Ectodermal cell (in vitro differentiated cells): ENCODE measurements around the gene BABAM2.

Experiments used
- H3K27ac ChIP-seq: 2 replicates; pipeline ENCODE4 v1.7.0; 2013; ENCODE audit warnings: mild to moderate bottlenecking, low read depth, low read length; ENCODE audit not compliant: insufficient read depth, poor library complexity, severe bottlenecking
- H3K27me3 ChIP-seq: 2 replicates; pipeline ENCODE4 v1.7.0; 2013; ENCODE audit warnings: mild to moderate bottlenecking, low read length; ENCODE audit not compliant: insufficient read depth, control insufficient read depth, poor library complexity, severe bottlenecking
- H3K36me3 ChIP-seq: one replicate; pipeline ENCODE4 v1.7.0; 2013; ENCODE audit warnings: low read length; ENCODE audit not compliant: control insufficient read depth, insufficient read depth
- H3K4me1 ChIP-seq: one replicate; pipeline ENCODE4 v1.7.0; 2013; ENCODE audit warnings: low read length; ENCODE audit not compliant: control insufficient read depth, insufficient read depth
- H3K4me3 ChIP-seq: 2 replicates; pipeline ENCODE4 v1.7.0; 2013; ENCODE audit warnings: low read depth, low read length, control low read depth; ENCODE audit not compliant: insufficient read depth
- H3K9me3 ChIP-seq: 2 replicates; pipeline ENCODE4 v1.7.0; 2013; ENCODE audit warnings: mild to moderate bottlenecking, low read length, moderate library complexity; ENCODE audit not compliant: control insufficient read depth
- WGBS, 2 experiments: methylation state at CpG; one replicate each; pipeline ENCODE4 v1.1.7; 2013; ENCODE audit warnings: missing lambda C conversion rate in 2 of 2; 5-methylcytosine and 5-hydroxymethylcytosine counted together

The BABAM2 gene

DNA sequence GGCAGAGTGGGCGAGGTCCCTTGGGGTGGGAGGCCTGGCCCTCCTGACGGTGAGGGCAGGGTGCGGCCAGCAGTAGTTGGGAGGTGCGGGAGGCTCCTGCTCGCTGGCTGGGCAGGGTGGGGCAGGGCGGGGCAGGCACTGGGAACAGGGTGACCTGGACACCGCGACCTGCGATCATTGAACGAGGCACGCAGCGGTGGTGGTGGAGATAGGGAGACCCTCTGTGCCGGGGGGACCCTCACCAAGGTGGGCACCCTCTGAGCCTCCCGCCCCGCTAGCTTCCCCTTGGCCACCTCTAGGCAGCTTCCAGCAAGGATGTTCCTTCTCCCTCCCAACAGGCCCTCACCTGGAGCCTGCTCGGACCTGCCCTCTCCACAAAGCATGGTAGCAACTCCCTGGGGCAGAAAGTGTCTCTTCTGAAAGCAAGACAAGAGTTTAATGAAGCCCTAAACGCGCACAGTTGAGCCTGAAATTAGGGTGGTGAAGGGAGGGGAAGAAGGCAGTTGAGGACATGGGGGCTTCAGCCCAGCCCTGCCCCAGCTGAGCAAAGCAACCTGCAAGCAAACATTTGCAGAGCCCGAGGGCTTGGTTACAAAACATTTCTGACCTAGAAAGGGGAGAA lies 486.8 kb downstream of the BABAM2 start:
- 93 to 95% methylated on average over 19 of the region's 19 CpGs for WGBS, 2 experiments

DNA sequence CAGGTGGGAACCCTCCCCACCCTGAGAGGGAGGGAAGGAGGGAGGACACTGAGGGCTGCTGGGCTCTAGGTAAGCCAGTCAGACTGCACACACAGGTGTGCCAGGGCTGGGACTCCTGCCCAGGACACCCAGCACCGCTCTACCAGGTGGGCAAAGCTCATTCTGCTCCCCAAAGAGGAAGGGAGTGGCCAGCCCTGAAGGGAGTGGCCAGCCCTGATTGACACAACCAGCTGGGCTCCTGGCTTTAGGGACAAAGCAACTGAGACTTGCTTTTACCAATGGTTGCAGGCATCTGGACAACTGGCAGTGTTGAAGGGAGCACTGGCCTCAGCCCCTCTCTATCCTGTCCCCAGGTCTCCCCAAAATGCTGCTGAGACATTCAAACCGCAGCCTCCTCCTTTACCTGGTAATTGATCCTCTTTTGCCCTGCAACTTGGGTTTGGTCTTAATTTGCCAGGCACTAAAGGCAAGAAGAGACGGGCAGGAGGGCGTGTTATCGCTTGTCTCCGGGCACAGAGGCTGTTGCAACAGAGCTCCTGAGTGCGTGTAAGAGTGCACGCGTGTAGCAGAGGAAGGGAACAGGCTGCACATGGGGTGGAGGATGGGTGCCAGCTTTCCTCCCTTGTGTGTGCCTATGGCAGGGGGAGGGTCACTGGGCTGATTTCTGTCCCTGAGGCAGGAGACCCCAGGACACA lies 487.6 kb downstream of the BABAM2 start:
- no peaks in the 10 kb centered on the region for H3K9me3 ChIP-seq
- no peak overlapping the region for H3K4me3 ChIP-seq
- peaks cover 9% of the 10 kb centered on the region for H3K4me1 ChIP-seq
- WGBS, 2 experiments: 90 to 92% methylated on average over 9 of the region's 9 CpGs
- H3K27ac ChIP-seq: no peak overlapping the region
- no peaks in the 10 kb centered on the region for H3K27me3 ChIP-seq
- H3K36me3 ChIP-seq: no peaks in the 10 kb centered on the region

More for the DNA sequence above, 486.8 kb downstream of the BABAM2 start:
- H3K36me3 ChIP-seq: no peaks in the 10 kb centered on the region
- H3K9me3 ChIP-seq: no peaks in the 10 kb centered on the region
- no peaks in the 10 kb centered on the region for H3K27me3 ChIP-seq
- H3K4me1 ChIP-seq: peaks cover 9% of the 10 kb centered on the region
- H3K4me3 ChIP-seq: no peak overlapping the region
- H3K27ac ChIP-seq: no peak overlapping the region

DNA sequence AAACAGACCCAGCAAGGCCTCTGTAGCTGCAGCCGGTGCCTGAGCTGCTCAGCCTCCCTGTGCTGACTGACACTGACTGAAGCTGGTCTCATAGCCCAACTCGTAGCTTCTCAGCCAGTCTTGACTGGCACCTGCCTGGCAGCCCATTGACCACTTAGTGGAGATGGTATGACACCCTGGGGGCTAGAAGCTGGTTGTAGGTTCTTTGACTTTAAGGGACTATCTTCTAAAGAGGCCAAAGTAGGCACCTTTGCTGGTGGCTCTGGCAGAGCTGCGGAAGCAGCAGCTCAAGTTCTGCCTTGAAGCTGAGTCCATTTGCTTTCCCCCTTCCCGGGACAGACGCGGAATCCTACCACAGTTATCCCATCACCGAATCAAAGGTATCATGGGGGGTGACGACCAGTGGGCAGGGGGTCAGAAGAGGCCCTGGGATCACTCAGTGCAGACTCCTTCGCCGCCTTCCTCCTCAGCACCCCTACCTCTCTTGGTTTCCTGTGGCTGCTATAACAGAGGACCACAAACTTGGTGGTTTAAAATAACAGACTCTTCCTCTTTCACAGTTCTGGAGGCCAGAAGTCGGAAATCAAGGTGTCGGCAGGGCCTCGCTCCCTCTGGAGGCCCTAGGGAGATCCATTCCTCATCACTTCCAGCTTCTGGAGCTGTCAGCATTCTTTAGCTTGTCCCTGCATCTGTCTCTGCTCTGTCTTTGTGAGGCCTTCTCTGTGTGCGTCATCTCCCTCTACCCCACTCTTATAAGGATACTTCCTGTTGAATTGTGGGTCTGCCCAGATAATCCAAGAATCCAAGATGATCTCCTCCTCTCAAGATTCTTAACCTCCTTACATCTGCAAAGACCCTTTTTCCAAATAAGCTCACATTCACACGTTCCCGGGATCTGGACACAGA lies 488.4 kb downstream of the BABAM2 start:
- H3K9me3 ChIP-seq: no peaks in the 10 kb centered on the region
- peaks cover 9% of the 10 kb centered on the region for H3K4me1 ChIP-seq
- H3K4me3 ChIP-seq: no peak overlapping the region
- 87 to 92% methylated on average over 16 of the region's 16 CpGs for WGBS, 2 experiments
- no peaks in the 10 kb centered on the region for H3K36me3 ChIP-seq
- H3K27ac ChIP-seq: no peak overlapping the region
- H3K27me3 ChIP-seq: no peaks in the 10 kb centered on the region

DNA sequence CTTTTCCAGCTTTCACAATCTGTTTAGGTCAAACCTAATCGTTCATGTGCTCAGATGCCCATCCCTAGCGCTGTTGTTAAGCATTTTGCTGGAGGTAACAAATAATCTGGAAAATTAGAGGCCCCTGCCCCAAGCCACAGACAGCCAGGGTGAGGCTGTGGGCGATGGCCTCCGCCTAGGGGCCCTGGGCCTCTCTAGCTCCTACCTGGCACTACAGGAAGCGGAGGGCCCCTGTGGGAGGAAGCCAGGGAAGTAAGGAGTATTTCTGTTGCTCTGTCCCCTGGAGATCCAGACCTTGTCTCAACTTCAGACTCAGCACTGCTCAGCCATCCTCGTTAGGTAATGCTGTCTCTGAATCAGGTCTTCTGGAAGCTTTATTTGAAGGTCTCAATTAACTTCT lies 489.7 kb downstream of the BABAM2 start:
- Histone ChIP-seq H3K36me3 (no peaks in the 10 kb centered on the region), H3K9me3 (no peaks in the 10 kb centered on the region), H3K4me1 (peaks cover 9% of the 10 kb centered on the region), H3K27ac (no peak overlapping the region), H3K4me3 (no peak overlapping the region), H3K27me3 (no peaks in the 10 kb centered on the region)
- 88 to 94% methylated on average over 6 of the region's 6 CpGs for WGBS, 2 experiments

DNA sequence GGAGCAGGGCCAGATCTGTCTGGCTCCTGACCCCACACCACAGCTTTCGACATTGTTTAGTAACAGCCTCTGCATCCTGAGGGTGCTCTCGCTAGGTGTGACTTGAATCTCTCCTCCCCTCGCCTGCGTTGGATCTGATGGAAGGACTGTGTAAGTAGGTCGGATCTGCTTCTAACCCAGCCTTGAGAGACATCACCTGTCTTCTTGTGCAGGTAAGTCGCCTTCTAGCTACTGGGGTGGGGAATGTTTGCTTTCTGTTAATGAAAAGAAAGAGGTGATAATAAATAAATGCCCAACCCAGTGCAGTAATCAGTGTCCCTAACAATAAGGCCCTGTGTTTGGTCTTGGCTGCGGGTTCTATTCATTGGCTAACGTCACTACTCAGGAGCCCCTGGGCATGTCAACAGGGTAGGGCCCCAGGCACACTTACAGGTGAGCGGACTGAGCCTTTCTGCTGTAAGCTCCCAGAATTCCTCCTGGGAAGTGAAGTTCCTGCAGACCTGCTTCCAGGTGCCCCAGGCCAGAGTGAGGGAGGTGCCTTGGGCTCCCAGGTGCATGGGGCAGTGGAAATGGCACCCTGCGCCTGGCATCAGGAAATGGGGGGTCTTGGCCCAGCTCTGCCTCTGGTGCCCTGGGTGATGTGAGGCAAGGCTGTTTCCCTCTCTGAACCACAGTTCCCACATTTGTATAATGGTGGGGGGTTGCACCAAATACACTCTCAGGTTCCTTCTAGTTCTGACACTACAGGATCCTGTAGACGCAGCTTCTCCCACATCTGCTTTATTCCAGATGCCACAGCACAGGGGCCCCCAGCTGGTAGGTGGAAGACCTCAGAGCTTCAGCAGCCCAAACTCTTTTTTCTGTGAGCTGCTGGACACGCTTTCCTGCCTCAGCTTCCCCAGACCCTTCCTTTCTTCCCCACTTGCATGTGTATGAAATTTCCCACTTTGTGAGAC lies 491.0 kb downstream of the BABAM2 start:
- Histone ChIP-seq H3K4me3 (no peak overlapping the region), H3K9me3 (no peaks in the 10 kb centered on the region), H3K4me1 (peaks cover 9% of the 10 kb centered on the region), H3K27ac (no peak overlapping the region), H3K36me3 (no peaks in the 10 kb centered on the region), H3K27me3 (no peaks in the 10 kb centered on the region)
- 91 to 92% methylated on average over 12 of the region's 12 CpGs for WGBS, 2 experiments

DNA sequence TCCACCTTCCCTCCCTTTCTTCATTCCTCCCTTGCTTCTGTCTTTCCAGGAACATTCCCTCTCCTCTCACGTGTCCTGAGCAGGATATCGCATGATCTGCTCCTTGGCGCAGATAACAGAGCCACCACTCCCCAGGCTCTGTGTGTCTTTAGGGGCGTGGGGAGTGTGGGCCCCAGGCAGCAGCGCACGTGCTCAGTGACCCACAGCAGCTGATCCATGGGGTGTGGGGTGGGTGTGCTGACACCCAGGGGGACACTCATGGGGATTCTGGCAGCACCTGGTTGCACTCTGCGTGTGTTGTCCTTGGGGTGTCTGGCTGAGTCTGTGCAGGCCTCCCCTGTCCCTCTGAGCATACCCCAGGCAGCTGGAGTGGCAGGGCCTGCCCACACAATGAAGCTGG lies 492.2 kb downstream of the BABAM2 start:
- peaks cover 9% of the 10 kb centered on the region for H3K4me1 ChIP-seq
- H3K27ac ChIP-seq: no peak overlapping the region
- H3K36me3 ChIP-seq: no peaks in the 10 kb centered on the region
- 94 to 97% methylated on average over 7 of the region's 7 CpGs for WGBS, 2 experiments
- no peaks in the 10 kb centered on the region for H3K27me3 ChIP-seq
- no peaks in the 10 kb centered on the region for H3K9me3 ChIP-seq
- H3K4me3 ChIP-seq: no peak overlapping the region

DNA sequence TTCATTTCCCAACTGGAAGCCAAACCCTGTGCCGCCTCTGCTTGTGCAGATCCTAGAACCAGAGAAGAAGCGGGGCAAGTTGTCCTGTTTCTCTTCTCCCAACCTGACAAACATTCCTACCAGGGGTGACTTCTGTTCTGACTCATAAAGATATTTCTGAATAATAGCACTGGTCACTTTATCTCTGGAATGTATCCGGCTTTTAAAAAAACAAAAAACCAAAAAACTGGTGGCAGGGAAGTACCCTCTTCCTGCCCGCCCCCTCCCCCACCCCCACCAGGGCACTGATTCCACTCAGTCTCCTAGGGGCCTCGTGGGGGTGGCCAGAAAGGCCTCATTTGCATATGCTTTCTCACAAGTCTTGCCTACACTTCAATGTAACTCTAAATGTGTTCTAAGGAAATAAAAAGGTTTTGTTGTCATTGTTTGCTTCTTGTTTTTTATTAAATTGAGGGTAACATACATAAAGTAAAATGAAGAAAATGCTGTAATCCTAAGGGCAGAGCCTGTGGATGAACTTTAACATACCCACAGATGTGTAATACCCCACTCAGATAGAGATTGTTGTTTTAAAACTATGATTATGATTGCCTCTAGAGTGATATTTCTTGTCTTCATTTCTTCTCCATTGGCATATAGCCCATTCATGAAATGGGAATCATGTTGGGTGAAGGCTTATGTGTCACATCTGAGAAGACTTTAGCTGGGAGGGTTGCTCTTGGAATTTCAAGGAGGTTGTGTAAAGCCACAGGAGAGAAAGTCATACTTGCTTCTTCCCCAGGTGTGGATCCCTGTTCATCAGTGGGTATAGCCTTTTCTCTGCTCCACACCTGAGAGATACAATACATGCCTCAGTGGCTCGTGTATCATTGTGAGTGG lies 496.8 kb downstream of the BABAM2 start:
- WGBS, 2 experiments: 76 to 90% methylated on average over 5 to 6 of the region's 6 CpGs
- no peaks in the 10 kb centered on the region for H3K9me3 ChIP-seq
- H3K36me3 ChIP-seq: no peaks in the 10 kb centered on the region
- no peak overlapping the region for H3K27ac ChIP-seq
- H3K4me3 ChIP-seq: no peak overlapping the region
- no peaks in the 10 kb centered on the region for H3K4me1 ChIP-seq
- peaks cover 13% of the 10 kb centered on the region for H3K27me3 ChIP-seq
